Parathyroid adenoma (tissue), 2 donors: ENCODE data around the gene TRERF1.

ENCODE experiments used
- H2AFZ ChIP-seq: fragments of 300-600 bp; sonication (generic); one replicate; pipeline ENCODE4 v1.7.0; 2017; ENCODE audit warnings: antibody characterized with exemption, mild to moderate bottlenecking
- H3K27ac ChIP-seq: fragments of 300-600 bp; sonication (generic); one replicate; pipeline ENCODE4 v1.7.0; 2017
- H3K27me3 ChIP-seq: fragments of 300-600 bp; sonication (generic); one replicate; pipeline ENCODE4 v1.7.0; 2017; ENCODE audit warnings: low read length; ENCODE audit not compliant: control insufficient read depth, insufficient read depth
- H3K36me3 ChIP-seq: fragments of 300-600 bp; sonication (generic); one replicate; pipeline ENCODE4 v1.7.0; 2017; ENCODE audit warnings: low read length; ENCODE audit not compliant: control insufficient read depth, insufficient read depth
- H3K4me1 ChIP-seq: fragments of 300-600 bp; sonication (generic); one replicate; pipeline ENCODE4 v1.7.0; 2017; ENCODE audit warnings: control low read depth
- H3K4me2 ChIP-seq: fragments of 300-600 bp; sonication (generic); one replicate; pipeline ENCODE4 v1.7.0; 2017; ENCODE audit warnings: low read length
- H3K4me3 ChIP-seq: fragments of 300-600 bp; sonication (generic); one replicate; pipeline ENCODE4 v1.7.0; 2017; ENCODE audit warnings: low read depth, low read length
- H3K79me2 ChIP-seq: fragments of 300-600 bp; sonication (generic); one replicate; pipeline ENCODE4 v1.7.0; 2017; ENCODE audit warnings: control low read depth
- H3K9ac ChIP-seq: fragments of 300-600 bp; sonication (generic); one replicate; pipeline ENCODE4 v1.7.0; 2017; ENCODE audit warnings: mild to moderate bottlenecking
- H3K9me3 ChIP-seq: fragments of 300-600 bp; sonication (generic); one replicate; pipeline ENCODE4 v1.7.0; 2017; ENCODE audit warnings: low read length; ENCODE audit not compliant: control insufficient read depth
- TF ChIP-seq, protein P1 (sequence below): fragments of 300-600 bp; sonication (generic); IDR thresholded peaks from one replicate; pipeline ENCODE4 v1.7.0; 2017; ENCODE audit warnings: antibody characterized with exemption, mild to moderate bottlenecking
- donor health status: primary hyperparathyroidism.

Gene TRERF1

DNA sequence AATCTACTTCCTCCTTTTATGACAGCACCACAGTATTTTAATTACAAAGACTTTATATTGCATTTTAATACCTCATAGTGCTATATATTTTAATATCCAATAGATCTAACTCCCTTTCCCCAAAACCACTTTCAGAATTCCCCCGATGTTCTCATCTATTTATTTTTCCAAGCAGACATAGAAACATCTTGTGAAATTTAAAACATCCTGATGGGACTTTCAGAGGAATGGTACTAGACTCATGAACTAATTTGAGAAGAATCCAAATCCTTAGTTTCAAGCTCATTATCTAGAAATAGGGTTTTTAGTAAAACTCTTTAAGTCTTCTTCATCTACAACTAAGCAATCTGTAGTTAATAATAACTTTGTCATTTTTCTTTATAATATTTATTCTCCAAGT lies 97.0 kb downstream of the TRERF1 start:
- H3K79me2 ChIP-seq, result no peaks in the 10 kb centered on the region

DNA sequence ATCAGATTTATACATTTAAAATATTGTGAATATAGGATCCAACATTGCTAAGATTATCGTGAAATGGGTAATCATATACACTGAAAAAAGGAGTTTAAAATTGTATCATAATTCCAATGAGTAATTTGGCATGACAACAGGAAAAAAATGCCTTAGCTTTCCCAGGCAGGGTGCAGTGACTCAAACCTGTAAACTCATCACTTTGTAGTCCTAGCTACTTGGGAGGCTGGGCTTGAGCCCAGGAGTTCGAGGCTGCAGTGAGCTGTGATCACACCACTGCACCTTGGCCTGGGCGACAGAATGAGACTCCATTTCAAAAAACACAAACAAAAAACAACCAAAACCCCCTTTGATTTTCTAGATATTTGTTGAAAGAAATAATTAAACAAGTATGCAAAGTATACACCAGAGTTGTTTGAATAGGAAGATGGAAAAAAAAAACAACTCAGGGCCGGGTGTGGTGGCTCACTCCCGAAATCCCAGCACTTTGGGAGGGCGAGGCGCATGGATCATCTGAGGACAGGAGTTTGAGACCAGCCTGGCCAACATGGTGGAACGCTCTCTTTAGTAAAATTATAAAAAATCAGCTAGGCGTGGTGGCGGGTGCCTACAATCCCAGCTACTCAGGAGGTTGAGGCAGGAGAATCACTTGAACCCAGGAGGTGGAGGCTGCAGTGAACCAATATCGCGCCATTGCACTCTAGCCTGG lies 98.7 kb downstream of the TRERF1 start:
- H3K4me2 ChIP-seq, result no peak overlapping the region
- H3K36me3 ChIP-seq, result no peaks in the 10 kb centered on the region
- no peaks in the 10 kb centered on the region for H3K4me1 ChIP-seq
- no peak overlapping the region for H3K4me3 ChIP-seq
- no peaks in the 10 kb centered on the region for H3K79me2 ChIP-seq
- no peak overlapping the region for H2AFZ ChIP-seq
- H3K9me3 ChIP-seq, result no peaks in the 10 kb centered on the region
- no peak overlapping the region for H3K9ac ChIP-seq
- H3K27ac ChIP-seq, result no peak overlapping the region
- H3K27me3 ChIP-seq, result no peaks in the 10 kb centered on the region
- TF ChIP-seq, protein P1, sequence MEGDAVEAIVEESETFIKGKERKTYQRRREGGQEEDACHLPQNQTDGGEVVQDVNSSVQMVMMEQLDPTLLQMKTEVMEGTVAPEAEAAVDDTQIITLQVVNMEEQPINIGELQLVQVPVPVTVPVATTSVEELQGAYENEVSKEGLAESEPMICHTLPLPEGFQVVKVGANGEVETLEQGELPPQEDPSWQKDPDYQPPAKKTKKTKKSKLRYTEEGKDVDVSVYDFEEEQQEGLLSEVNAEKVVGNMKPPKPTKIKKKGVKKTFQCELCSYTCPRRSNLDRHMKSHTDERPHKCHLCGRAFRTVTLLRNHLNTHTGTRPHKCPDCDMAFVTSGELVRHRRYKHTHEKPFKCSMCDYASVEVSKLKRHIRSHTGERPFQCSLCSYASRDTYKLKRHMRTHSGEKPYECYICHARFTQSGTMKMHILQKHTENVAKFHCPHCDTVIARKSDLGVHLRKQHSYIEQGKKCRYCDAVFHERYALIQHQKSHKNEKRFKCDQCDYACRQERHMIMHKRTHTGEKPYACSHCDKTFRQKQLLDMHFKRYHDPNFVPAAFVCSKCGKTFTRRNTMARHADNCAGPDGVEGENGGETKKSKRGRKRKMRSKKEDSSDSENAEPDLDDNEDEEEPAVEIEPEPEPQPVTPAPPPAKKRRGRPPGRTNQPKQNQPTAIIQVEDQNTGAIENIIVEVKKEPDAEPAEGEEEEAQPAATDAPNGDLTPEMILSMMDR, result no peak

More for the DNA sequence above, 97.0 kb downstream of the TRERF1 start:
- H2AFZ ChIP-seq, result no peak overlapping the region
- H3K4me1 ChIP-seq, result no peaks in the 10 kb centered on the region
- no peak overlapping the region for H3K9ac ChIP-seq
- no peaks in the 10 kb centered on the region for H3K27me3 ChIP-seq
- TF ChIP-seq, protein P1, result no peak
- H3K9me3 ChIP-seq, result no peaks in the 10 kb centered on the region
- no peak overlapping the region for H3K4me2 ChIP-seq
- H3K36me3 ChIP-seq, result no peaks in the 10 kb centered on the region
- H3K27ac ChIP-seq, result no peak overlapping the region
- no peak overlapping the region for H3K4me3 ChIP-seq

DNA sequence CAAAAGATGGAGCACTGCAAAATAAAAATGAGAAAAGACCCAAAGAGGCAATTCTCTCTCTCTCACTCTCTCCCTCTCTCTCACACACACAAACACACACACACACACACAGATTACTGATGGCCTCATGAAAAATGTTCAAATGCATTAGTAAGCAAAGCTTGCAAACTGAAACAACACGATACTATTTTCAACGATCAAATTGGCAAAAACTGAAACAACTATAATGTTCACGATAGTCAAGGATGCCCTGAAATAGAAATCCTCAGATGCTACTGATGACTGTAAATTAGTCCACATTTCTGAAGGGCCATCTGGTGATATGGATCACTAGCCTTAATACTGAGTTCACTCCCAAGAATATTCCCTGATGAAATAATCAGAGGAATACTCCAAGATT lies 100.8 kb downstream of the TRERF1 start:
- Histone ChIP-seq H2AFZ (no peak overlapping the region), H3K4me2 (no peak overlapping the region), H3K79me2 (peaks cover 3% of the 10 kb centered on the region), H3K36me3 (no peaks in the 10 kb centered on the region), H3K9ac (no peak overlapping the region), H3K9me3 (no peaks in the 10 kb centered on the region), H3K27me3 (no peaks in the 10 kb centered on the region), H3K27ac (no peak overlapping the region), H3K4me3 (no peak overlapping the region), H3K4me1 (no peaks in the 10 kb centered on the region)
- TF ChIP-seq, protein P1, result no peak

DNA sequence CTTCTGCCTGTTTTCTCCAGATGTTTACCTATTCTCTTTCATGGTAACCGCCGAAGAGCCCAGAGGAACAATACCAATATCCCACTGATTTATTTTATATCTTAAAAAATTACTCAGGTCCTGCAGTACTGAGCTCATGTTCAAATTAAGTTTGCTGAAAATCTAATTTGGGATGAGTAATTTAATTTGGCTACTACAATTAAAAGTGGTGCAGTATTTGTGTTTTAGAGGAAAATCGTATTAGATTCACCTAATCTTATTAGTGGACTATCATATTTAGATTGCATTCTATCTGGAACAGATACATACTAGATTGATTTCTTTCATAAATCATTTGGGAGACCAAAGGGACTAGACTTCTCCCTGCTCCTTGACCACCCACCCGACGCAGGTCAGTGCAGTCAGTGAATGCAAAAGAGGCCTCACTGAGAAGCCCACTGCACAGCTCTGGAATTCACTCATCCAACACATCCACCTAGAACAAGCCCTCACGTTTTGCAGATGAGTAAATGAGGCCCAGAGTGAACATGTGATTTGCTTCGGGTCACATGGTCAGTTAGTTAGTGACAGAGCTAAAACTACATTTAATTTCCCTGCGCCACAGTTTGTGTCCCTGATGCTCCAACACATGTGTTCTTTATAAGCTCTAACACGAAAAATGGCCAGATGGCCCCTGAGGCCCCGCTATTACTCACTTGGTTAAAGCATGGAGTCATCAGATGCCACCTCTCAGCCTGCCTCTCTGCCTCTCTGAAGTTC lies 101.8 kb downstream of the TRERF1 start:
- H3K4me3 ChIP-seq, result no peak overlapping the region
- TF ChIP-seq, protein P1, result no peak
- H3K27me3 ChIP-seq, result no peaks in the 10 kb centered on the region
- H3K79me2 ChIP-seq, result peaks cover 3% of the 10 kb centered on the region
- H3K9ac ChIP-seq, result no peak overlapping the region
- H3K4me2 ChIP-seq, result no peak overlapping the region
- no peak overlapping the region for H3K27ac ChIP-seq
- no peak overlapping the region for H2AFZ ChIP-seq
- H3K9me3 ChIP-seq, result no peaks in the 10 kb centered on the region
- no peaks in the 10 kb centered on the region for H3K36me3 ChIP-seq
- no peaks in the 10 kb centered on the region for H3K4me1 ChIP-seq
